Measurements from ENCODE around the gene RERE.

- TF ChIP-seq CTCF (IDR thresholded peaks at IDR 0.05) (no peak), POLR2A (IDR thresholded peaks at IDR 0.05) (no peak)
Observed at GRCh38 chr1:8818325-8818775, 910 bp upstream of the RERE start.
